Measurements from ENCODE around the gene FHAD1.

DNA sequence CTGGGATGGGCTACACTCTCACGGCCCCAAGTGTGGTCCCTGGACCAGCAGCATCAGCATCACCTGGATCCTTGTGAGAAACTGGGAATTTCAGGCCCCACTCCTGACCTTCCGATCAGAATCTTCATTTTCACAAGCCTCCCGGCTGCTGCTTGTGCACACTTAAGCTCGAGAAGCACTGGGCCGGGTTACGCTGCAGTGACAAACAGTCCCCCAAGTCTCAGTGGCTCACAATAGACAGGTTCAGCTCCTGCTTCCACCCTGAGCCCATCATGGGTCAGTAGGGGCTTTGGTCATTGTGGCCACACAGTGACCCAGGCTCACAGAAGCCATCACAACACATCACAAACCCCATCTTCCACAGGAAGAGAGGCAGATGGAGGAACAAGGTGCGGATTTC, 63.5 kb downstream of the FHAD1 start:
- no peak for TF ChIP-seq POLR2A (IDR thresholded peaks at IDR 0.05)
- TF ChIP-seq, protein P1, sequence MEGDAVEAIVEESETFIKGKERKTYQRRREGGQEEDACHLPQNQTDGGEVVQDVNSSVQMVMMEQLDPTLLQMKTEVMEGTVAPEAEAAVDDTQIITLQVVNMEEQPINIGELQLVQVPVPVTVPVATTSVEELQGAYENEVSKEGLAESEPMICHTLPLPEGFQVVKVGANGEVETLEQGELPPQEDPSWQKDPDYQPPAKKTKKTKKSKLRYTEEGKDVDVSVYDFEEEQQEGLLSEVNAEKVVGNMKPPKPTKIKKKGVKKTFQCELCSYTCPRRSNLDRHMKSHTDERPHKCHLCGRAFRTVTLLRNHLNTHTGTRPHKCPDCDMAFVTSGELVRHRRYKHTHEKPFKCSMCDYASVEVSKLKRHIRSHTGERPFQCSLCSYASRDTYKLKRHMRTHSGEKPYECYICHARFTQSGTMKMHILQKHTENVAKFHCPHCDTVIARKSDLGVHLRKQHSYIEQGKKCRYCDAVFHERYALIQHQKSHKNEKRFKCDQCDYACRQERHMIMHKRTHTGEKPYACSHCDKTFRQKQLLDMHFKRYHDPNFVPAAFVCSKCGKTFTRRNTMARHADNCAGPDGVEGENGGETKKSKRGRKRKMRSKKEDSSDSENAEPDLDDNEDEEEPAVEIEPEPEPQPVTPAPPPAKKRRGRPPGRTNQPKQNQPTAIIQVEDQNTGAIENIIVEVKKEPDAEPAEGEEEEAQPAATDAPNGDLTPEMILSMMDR (IDR thresholded peaks at IDR 0.05), result no peak
